Right renal pelvis (tissue), 4 donors: ENCODE measurements around the gene ADGRB2. TPM values are rescaled to one million over a fixed set of nuclear protein-coding genes. Genes with fewer than 3 reads are reported as not detected.
A peak's percentile ranks its signal among the peaks of the same experiment; 100 is the strongest.

Experiments
- DNase-seq, 4 donors: peaks; one replicate each; pipeline ENCODE4 v3.0.0-alpha.2; 2013; ENCODE audit warnings: low read depth in 4 of 4, low spot score in 3 of 4, missing footprints in 1 of 4
- polyA plus RNA-seq, 4 donors: library from polyadenylated mRNA; unstranded; fragments of 120-200 nt; gene quantifications; one replicate each; pipeline ENCODE4 v1.2.1, GENCODE V29; 2013; ENCODE audit not compliant: insufficient read length in 4 of 4

ADGRB2 gene
- polyA plus RNA-seq, 4 donors: 11.4 to 20.3 (median 12.2) TPM

DNA sequence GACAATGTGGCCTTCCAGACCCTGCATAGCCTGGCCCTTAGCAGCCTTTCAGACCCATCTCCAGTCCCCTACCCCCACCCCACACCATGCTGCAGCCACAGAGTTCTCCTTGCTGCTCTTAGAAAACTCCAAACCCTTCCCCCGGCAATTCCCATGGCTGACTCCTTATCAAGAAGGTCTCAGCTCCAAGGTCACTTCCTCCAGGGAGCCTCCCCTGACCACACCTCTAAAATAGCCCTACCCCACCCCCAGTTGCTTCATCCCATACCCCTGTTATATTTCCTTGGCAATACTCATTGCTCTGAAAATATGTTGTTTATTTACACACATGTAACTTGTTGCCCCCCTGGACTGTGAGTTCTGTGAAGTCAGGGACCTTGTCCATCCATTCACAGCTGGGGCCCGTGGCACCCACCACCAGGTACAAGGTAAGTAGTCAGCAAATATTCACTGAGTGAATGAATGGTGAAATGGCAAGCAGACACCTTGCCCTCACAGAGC is 4.3 kb upstream of the ADGRB2 start:
- no peak for DNase-seq

- no peak for DNase-seq
Measured at GRCh38 chr1:31767225-31767624, 3.1 kb upstream of the ADGRB2 start.

- no peak for DNase-seq
Measured at GRCh38 chr1:31765516-31765915, 1.4 kb upstream of the ADGRB2 start.

DNA sequence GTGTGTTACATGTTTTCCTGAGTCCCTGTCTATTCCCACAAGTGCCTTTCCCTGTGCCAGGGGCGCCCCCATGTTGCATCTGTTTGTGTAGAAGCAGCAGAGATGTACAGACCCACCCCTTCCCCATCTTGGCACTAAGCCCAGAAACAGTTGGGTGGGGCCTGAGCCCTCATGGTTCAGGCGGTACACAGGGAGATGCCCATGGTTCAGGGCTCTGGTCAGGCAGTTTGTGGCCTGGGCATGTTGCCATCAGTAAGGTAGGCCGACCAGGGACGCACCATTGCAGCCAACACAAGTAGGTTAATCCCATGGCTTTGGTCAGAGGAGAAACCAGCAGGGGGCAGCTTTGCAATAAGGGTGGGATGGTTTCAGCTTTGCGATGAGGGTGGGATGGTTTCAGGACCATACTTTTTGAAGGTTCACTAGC is 914 bp upstream of the ADGRB2 start:
- DNase-seq: no peak

- no peak for DNase-seq
Measured at GRCh38 chr1:31763671-31764311, 349 bp downstream of the ADGRB2 start.

GRCh38 chr1:31762726-31763670 is 1.1 kb downstream of the ADGRB2 start:
- peak in 2 of 4 donors; percentile 55 to 59 for DNase-seq

GRCh38 chr1:31762323-31762722 is 1.8 kb downstream of the ADGRB2 start:
- DNase-seq: no peak

DNA sequence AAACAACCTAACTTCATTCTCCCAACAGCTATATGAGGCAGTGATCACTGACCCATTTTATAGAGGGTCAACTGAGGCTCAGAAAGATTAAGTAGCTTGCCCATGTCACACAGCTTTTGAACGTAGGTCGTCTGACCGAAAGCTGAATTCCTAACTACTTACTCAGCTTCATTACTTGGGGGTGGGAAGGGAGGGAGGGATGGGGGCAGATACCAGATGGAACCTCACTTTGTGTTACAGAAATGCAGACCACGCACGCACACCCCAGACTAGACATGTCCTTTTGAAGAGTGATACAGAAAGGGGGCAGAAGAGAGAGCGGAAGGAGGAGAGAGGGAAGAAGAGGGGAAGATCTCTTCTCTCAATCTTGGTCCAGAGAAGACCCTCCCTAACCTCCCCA is 2.3 kb downstream of the ADGRB2 start:
- no peak for DNase-seq

DNA sequence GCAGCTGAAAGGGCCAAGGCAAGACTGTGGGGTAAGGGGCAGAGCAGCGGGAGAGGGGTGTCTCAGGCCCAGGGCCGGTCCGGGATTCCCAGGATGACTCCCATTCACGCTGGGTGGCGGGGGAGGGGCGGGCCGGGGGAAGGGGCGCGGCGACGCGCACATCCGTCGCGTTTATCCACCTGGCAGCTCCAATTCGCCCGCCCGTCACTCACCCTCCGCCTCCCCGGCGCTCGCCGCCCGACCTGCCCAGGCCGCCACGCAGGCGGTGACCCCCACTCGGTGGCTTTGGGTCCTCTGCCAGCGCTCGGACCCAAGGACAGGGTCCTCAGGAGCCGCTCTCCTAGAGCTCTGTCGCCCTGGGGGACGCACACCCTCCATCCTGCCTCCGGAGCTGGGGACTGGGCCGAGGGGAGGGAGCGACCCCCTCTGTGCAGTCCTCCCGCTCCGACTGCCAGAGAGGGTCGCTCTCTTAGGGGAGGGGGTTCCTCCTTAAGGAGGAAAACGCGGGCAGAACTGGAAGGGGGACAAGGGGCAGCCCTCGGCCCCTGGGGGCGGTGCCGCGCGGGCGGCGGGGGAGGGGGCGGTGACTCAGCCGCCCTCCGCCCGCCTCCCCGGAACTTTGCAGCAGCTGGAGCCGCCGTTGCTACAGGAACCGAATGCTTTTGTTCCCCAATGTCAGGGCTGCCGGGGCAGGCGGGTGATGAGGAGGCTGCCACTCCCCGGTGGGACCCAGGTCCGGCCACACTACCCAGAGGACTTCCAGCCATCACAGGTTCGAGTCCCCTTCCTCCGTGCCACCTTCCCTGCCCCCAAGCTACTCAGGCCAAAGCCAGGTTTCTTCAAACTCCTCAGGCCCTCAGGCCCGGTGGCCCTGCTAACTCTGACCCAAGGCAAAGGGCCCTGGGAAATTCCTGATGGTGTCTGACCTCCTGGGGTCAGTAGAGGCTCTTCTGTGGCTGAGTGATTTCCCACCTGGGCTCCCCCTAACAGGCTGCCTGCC is 3.4 kb downstream of the ADGRB2 start:
- DNase-seq: no peak

GRCh38 chr1:31759298-31760023 is 4.7 kb downstream of the ADGRB2 start:
- DNase-seq: no peak

- no peak for DNase-seq
Measured at GRCh38 chr1:31758823-31759222, 5.3 kb downstream of the ADGRB2 start.

- DNase-seq: no peak
Measured at GRCh38 chr1:31757989-31758388, 6.2 kb downstream of the ADGRB2 start.

GRCh38 chr1:31757204-31757679 is 6.9 kb downstream of the ADGRB2 start:
- no peak for DNase-seq

GRCh38 chr1:31756578-31756977 is 7.6 kb downstream of the ADGRB2 start:
- DNase-seq: no peak

GRCh38 chr1:31755850-31756492 is 8.2 kb downstream of the ADGRB2 start:
- DNase-seq: no peak

- no peak for DNase-seq
Measured at GRCh38 chr1:31755197-31755611, 8.9 kb downstream of the ADGRB2 start.

DNA sequence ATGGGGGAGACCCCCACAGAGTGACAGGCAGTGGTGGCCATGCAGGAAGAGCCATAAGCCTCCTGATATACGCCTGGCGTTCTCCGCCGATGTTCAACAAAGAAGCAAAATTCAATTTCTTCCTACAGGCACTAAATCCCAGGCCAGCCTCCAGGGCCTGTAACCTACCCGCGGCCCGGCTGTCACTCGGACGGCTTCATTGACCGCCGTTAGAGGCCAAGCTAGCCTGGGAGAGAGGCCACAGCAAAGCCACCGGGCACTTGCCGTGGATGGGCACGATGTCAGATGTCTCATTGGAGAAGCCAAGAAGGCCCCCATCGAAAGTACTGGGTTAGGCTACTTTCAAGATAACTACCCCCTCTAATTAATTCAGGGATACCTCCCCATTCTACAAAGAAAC is 9.7 kb downstream of the ADGRB2 start:
- DNase-seq: no peak

GRCh38 chr1:31753707-31754349 is 10.3 kb downstream of the ADGRB2 start:
- no peak for DNase-seq
